ENCODE results near the gene TEC.
A peak's percentile ranks its signal among the peaks of the same experiment; 100 is the strongest.

TEC gene

DNA sequence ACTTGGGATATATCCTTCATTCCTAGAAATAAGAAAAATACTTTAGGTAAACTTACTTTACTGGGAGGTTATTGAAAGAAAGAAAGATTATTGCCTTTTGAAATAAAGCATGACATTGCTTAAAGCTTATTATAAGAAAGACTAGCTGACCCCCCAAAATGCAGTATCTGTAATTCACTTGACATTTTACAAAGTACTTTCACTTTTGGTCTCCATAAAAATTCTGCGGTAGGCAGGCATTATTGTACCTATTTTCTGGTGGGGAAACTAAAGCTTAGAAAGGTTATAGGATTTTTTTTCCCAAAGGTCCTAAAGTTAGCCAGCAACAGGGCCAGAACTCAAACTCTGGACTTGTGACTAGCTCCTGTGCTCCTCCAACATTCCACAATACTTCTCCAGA lies 105.9 kb downstream of the TEC start:
- DNase-seq (ENCODE audit: low spot score) = no peak

DNA sequence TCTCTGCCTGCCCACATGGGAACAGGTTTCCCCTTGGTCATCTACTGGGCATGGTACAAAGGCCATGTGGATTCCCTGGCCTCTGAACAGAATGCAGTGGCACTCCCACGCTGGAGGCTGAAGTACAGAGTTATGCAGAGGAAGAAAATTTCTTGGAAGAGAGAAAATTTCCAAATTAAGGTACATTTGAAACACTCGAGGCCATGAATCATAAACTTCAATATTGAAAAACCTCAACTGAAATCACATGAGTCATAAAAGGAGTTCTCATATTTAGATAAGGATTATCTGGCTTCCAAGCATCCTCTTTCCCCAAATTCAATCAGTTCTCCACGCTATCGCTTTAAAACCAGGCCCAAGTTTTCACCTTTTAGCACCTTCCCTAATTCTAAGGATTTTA lies 107.5 kb downstream of the TEC start:
- no peak for DNase-seq (ENCODE audit: low spot score)

DNA sequence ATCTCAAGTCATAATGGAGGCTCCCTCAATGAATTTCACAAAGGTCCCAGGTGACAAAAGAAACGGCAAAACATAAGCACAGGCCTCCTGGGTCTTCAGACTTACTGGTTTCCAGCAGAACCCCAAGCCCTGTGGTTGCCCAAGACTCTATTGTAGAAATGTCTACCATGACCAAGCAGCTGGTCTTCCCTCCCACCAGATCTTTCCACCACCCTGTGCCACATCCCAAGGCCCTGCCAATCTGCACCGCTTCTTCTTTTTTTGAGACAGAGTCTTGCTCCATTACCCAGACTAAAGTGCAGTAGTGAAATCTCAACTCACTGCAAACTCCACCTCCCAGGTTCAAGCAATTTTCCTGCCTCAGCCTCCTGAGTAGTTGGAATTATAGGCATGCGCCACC lies 112.4 kb downstream of the TEC start:
- DNase-seq (ENCODE audit: low spot score) = no peak

DNA sequence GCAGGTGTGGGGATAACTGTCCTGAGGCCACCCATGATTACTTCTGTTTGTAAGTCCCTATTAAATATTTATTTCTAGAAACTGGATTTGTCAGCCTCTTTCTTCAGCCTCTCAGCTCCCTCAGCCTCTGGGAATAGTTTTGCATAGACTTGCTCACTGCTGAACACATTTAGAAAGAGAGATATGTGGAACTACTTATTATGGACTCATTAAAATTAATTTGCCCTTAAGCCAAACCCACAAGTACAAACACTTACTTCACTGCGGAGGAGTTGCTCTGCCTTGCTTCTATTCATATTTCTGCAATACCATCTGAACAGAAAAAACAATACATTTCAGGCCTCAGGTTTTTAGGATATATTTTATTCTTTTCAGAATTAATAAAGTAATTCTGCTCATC lies 113.2 kb downstream of the TEC start:
- no peak for DNase-seq (ENCODE audit: low spot score)

DNA sequence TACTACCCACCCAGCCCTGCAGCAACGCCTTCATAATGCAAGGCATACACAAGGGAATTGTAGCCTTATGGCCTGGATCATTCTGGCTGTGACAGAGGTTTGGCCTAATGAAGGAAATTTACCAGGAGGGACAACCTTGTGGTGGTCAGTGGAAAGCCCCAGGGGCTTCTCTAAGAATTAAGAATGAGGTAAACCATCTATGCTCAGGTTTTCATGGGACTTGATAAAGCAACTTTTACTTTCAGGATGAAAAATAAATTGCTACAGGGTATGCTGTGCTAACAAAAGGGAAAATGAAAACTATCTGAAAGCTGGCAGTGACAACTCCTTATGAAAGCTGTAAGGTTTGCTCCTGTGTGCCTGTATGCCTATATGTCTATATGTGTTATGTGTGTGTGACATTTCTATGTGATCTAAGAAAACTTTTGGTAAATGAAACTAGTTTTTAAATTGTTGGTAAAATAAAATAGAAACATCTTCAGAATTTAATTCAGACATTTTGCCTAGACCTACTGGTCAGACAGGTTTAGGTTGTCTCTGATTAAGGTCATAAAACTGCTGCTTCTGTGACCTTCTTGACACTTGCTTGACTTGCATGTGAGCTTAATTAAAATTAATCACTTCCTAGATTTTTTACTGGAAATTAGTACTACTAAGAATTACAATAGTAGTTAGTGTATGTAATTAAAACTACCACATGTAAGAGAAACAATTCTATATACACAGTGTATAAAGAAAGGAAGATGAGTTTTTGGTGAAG lies 115.7 kb downstream of the TEC start:
- no peak for DNase-seq (ENCODE audit: low spot score)

DNA sequence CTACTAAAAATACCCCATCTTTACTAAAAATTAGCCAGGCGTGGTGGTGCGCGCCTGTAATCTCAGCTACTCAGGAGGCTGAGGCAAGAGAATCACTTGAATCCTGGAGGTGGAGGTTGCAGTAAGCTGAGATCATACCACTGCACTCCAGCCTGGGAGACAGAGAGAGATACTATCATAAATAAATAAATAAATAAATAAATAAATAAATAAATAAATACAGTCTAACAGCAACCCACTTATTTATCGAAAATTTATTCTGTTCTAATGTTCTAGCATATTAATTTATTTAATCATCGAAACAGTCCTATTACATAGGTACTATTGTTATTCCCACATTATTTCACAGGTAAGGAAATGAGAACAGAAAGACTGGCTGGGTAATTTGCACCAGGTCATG lies 117.4 kb downstream of the TEC start:
- DNase-seq (ENCODE audit: low spot score) = no peak

DNA sequence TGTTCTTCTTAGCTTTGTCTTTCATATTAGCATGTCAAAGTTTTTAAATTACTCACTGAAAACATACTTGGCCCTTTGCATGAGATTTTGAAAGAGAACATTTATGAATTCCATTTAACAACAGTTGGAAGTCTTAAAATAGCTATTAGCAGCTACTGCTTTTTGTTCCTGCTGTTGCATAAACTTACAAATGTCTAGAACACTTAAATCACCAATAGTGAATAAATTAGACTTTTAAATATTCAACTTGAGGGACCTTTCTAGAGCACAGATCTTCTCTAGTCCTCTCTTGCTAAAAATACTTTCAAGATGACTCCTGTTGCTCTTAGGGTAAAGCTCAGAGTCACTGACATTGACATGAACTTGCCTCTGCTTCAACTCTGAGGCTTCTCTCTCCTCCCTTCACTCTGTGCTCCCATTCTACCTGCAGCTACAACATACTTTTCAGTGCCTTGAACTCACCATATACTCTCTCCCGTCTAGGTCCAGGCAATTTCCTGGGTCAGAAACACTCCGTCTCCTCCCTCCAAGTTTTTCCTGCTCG lies 119.7 kb downstream of the TEC start:
- no peak for DNase-seq (ENCODE audit: low spot score)

DNA sequence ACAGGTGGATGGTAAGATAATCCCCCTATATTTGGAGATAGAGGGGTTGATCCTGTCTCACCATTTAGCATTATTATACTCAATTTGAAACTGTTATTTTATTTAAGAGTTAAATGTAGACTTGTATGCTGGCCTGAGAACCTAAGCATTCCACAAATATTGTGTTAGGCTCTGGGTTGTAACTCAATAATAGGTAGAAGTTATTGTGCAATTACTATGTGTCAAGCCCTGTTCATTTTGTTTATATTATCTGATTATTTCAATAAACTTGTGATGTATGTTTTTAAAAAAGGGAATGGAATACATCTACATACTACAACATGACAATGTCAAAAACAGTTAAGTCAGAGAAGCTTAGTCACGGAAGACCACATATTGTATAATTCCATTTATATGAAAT lies 122.0 kb downstream of the TEC start:
- no peak for DNase-seq (ENCODE audit: low spot score)

DNA sequence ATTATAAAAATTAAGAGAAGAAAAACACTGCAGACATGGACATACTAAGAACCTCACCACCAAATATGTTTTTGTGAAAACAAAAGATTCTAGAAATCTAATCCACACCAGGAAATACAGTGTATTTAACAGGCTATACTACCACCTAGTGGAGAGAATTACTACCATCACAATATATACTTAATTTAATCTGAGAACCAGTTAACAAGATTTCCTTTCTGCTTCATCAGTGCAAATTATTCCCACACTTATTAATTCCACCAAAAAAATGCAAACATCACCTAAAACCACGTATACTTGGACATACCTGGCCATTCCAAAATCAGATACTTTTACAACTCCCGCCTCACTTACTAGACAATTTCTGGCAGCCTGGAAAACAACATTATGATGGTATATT lies 128.6 kb downstream of the TEC start:
- peak; percentile 29 for DNase-seq (ENCODE audit: low spot score)

DNA sequence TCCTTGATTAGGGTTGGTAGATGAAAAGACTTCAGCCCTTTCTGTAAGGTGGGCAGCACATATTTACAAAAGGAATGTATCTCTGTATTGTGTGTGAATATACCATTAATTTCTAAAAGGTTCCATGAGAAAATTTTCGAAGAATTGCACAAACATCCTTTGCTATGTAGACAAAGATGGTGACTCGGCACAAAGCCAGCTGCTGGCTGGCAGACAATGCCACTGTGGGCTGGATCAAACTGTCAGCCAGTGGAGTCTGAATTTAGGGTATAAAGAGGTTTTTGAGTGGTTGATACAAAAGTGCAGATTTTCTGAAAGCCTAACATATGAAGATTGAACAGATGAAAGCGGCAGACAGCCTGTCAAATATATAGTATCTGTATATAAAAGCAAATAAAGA lies 129.9 kb downstream of the TEC start:
- no peak for DNase-seq (ENCODE audit: low spot score)

DNA sequence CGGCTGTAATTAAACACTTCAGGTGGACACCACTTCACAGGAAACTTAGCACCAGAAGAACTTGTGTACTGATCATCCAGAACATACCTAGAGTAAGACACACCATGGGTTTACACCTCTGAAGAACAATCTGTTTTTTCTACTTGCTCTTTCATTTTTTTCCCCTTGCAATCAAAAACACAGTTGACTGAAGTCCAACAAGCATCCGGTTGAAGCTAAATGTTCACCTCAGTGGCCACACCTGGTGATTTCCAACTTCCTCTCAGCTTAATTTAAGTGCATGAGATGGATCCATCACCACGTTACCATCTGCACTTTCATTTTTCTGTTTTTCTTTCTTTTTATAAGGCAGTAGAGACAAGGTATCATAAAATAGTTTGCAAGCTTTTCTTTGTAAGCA lies 130.7 kb downstream of the TEC start:
- no peak for DNase-seq (ENCODE audit: low spot score)

DNA sequence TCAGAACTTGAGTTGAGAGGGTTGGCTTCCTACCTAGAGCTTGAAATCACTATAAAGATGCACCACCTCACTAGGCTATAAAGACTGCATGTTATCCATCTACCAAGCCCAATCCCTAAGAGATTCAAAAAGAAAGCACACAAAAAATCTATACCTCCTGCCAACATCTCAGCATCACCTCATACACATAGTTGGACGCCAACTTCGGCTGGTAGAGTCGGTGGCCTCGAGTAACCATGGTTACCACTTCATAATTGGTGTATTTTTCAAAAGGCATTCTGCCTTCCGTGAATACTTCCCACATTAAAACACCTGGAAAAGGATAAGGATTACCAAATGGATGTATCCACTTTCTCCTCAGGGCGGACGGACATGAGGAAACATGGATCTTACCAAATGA lies 131.1 kb downstream of the TEC start:
- no peak for DNase-seq (ENCODE audit: low spot score)

DNA sequence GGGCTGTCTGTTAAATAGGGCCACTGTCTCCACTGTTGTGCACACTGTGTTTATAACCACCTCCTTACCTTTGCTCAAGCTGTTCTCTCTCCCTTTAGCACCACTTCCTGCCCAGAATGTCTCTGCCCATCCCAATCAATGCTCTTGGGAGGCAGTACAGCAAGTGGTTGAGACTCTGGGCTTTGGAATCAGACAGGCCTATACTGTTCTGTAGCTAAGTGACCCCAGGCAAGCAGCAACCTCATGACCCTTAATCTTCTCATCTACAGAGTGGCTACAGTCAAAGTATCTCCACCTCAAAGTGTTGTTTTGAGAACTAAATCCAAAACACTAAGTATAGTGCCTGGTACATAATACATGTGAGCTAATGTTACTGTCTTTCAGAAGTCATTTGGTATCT lies 131.8 kb downstream of the TEC start:
- no peak for DNase-seq (ENCODE audit: low spot score)

DNA sequence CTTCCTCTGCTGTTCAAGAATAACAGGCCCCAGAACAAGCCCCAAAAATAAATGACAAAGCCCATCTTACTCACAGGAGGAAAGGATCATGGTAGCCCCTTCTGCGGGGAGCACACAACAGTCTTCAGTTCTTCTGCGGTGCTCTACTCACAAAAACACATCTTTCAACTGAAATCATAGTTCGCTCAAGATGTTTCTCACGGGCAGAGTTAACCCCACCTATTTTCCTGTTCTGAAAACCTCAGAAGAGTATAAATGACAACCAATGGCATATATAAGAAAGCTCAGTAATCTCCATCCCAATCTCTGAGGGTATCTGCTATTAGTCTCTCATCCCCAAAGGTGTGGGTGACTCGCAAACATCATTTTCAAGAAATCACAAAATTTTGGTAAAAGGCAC lies 135.6 kb downstream of the TEC start, which contains the start of gene TXK:
TXK (minus strand) TSS at position 170 of the 400 bp plus-strand sequence; CDS start at position 90, 80 bp downstream.
- no peak for DNase-seq (ENCODE audit: low spot score)

DNA sequence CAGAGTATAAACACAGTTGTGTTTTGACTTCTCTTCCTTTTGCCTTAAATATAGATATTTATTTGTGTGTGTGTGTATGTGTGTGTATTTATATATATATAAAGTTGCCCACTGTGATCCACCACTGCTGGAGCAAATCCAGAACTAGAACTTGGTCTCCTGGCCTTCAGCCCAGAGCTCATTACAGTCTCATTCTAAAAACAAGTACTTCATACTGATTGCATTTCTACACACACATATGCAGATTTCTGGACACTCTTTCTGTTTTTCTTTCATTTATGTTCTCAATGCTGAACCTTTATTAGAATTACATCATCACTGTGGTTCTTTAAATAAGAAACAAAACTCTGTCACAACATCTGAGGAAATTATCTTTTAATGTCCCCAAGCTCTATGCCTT lies 136.0 kb downstream of the TEC start:
- DNase-seq (ENCODE audit: low spot score) = no peak

DNA sequence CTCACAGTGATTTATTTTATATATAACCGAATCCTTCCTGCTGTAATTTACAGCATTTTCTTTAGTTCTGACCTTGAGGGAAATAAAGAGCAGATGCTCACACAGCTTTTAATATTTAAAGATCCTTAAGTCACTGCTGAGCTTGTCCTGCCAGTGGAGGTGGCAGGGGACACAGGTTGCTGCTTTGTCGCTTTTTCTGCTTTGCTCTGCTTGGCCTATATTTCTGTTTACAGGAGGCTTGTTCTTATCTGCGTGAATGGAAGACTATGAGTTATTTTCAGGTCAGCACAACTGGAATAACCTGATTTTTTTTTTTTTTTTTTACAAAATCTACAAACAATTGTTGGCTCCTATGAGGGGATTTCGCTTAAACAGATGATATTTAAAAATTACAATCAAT lies 137.9 kb downstream of the TEC start:
- DNase-seq (ENCODE audit: low spot score) = no peak

DNA sequence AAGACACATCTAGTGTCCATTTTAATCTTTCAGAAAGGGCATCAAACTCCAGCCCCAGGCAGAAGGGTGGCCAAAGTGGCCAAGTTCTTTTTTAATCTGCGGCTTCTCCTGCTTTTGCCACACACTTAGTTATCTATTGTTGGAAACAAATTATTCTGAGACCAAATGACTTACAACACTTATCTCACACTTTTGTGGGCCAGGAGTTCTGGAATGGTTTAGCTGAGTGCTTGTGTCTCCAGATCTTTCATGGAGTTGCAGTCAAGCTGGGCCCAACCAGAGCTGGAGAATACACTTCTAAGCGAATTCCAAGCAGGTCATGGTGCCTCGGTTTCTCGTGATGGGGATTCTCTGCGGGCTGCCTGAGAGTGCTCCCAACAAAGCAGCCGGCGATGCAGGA lies 139.5 kb downstream of the TEC start:
- DNase-seq (ENCODE audit: low spot score) = no peak

DNA sequence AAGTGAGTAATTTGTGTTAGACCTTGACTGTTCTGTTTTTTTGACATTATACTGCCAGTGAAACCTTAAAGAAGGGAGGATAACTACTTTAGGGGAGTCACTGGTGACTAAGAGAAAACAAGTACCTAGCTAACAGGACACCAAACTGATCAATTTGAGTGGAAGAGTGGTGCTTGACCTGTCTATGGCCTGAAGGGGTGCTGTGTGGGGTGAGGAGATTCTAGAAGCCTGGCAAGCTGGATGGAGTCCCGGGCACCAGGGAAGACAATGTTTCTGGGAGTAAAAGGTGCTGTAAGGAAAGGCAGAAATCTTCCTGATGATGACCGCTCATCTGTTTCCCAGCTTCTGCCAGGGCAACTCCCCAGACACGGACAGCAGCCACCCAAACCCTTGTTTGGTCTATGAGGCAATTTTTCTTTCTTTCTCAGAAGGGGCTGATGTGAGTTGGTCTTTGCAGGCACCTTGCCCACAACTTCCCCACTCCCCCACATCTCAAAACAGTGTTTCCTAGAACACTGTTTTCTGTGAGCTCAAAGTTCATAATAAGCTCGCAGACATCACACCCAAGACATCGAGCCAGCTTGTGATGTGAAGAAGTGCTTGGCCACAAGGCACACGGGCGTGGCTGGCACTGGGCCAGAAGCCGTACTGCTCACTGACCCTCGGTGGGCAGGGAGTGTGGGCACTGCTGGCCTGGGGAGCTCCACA lies 140.2 kb downstream of the TEC start:
- DNase-seq (ENCODE audit: low spot score) = peak; percentile 20

DNA sequence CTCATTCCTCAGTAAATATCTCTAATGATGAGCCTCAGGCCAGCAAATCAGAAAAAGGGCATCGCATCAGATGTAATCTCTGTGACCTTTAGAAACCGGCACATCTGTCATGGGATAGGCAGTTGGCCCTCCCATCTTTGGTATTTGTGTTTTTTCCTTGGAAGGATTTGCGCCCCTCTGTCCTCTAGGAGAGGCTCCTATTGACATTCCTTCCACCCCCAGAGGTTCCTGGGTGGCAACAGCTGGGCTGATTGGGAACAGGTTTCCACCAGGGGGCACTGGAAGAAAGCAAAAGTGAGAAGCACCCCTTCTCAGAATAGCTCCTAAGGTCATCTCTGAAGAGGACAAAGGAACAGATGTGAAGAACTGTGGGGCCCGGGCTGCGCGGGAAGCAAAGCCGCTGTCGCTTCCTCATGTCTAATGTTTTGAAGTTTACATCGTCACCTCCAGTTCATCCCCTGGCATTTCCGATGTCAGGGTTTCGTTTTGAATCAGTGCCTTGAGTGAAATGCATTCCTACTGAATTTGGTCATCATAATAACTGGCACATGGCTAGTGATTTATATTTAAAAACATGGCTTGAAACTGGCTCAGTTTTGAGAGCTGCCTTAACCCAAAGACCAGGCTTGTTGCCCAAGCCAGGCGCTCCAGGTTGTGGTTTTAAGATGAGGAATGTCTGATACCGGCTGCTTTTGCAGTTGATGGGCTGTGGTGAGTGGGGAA lies 141.8 kb downstream of the TEC start:
- DNase-seq (ENCODE audit: low spot score) = peak; percentile 74

DNA sequence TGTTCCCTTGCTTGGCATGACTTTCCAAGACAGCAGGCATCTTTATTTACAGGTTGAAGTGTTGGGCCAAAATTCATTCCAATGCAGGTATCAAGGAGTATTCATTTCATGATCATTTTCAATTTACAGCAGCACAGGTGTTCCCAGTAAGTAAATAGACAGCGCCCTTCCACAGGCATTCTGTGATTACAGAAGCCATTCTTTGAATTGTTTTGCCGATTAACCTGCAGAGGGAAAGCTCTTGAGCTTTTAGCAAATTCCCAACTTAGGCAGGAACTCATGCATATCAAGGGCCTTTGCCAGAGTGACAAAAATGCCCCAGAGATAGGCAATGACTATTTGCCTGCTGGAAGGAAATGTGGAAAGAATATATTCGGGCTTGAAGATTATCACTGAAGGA lies 142.4 kb downstream of the TEC start:
- peak; percentile 13 for DNase-seq (ENCODE audit: low spot score)

DNA sequence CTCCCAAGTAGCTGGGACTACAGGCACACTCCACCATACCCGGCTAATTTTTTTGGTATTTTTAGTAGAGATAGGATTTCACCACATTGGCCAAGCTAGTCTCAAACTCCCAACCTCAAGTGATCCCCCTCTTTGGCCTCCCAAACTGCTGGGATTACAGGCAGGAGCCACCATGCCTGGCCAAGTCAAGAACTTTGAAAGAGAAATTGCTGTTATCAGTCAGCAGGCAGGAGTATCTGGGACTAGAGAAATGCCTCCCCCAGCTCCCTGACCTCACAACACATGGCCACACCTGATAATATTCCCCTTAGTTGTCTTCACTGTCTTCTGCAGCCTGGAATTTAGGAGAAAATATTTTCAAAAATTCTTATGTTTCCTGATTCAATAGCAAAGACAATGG lies 143.0 kb downstream of the TEC start:
- DNase-seq (ENCODE audit: low spot score) = no peak

DNA sequence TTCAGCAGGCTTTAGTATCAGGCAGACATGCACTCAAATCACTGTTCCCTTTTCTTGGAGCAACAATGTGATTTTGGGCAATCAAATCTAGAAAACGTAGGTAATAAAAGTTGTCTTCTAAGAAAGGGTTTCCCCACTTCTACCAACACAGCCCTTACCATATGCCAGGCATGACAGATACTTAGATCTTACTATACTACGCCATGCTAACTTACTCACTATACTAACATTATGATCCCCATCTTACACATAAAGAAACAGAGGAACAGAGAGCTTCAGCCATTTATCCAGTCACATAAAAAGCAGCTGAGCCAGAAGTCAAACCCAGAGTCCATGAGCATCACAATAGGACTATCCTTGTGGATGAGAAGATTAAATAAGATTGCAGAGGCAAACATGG lies 144.8 kb downstream of the TEC start:
- no peak for DNase-seq (ENCODE audit: low spot score)

DNA sequence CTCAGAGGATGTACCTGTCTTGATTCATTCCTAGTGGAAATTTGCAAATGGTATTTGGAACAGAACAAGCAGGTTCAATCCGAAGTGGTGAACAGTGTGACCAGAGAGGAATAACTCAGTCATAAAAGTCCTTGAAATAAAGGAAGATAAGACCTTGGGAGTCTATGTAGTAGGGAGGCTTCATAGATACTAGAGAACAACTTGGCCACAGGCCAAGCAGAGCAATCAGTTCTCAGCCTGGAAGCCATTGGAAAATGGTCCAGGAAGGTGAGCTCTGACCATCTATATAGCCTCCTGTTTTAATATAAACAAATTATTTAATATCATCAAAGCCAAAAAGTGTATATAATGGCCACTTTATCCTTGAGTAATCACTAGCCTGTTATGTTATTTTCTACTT lies 146.9 kb downstream of the TEC start:
- DNase-seq (ENCODE audit: low spot score) = no peak
